A549 treated with ZK216348 at 1 μM for 4 hours (cell line): Measurements from ENCODE around the gene HEATR9. TPM values are rescaled to one million over a fixed set of nuclear protein-coding genes. Genes with fewer than 3 reads are reported as not detected.

Source experiments
- total RNA-seq: library from RNA; stranded (reverse); fragments of 200-300 nt; extraction: Qiagen RNA extraction; gene quantifications from 5 replicates; pipeline ENCODE4 v1.2.3, GENCODE V29; 2022; ENCODE audit warnings: low read depth

HEATR9 gene
- total RNA-seq, result not detected in 5 replicates

GRCh38 chr17:35868737-35869136, at the start of gene HEATR9:
Gene HEATR9, minus strand, starts transcription at chr17:35868891. Its CDS starts 149 bp downstream, at chr17:35868742.

GRCh38 chr17:35879773-35880654, 11.3 kb upstream of the HEATR9 start, which contains the start of gene CCL5:
Gene CCL5, minus strand, starts transcription at chr17:35880360.

GRCh38 chr17:35808962-35809854, 59.5 kb downstream of the HEATR9 start, which contains the start of gene TAF15:
Gene TAF15, plus strand, starts transcription at chr17:35809484. Its CDS starts 86 bp downstream, at chr17:35809570.

Other genes starting within 250 kb of the HEATR9 start
- 0.12 to 0.15 TPM (median 0.14 TPM) in 4 of 5 replicates, not detected in the other for gene RASL10B, start 137.3 kb downstream of the HEATR9 start, total RNA-seq
- 0.06 to 0.08 TPM in 2 of 5 replicates, not detected in the others for gene GAS2L2, start 115.7 kb downstream of the HEATR9 start, total RNA-seq
- gene C17orf50, start 108.0 kb downstream of the HEATR9 start, total RNA-seq, result 0.38 to 0.56 TPM in 2 of 5 replicates, not detected in the others
- gene MMP28, start 73.2 kb downstream of the HEATR9 start, total RNA-seq, result 2.7 to 8.4 TPM (median 7.1 TPM) in 5 replicates
- gene TAF15, start 59.4 kb downstream of the HEATR9 start, total RNA-seq, result 210 to 259 TPM (median 226 TPM) in 5 replicates
- gene CCL5, start 11.5 kb upstream of the HEATR9 start, total RNA-seq, result 1.0 to 2.3 TPM (median 1.5 TPM) in 5 replicates
- gene RDM1, start 61.9 kb upstream of the HEATR9 start, total RNA-seq, result 2.7 to 6.7 TPM (median 3.7 TPM) in 5 replicates
- not detected in 5 replicates for gene LYZL6, start 74.8 kb upstream of the HEATR9 start, total RNA-seq
- gene CCL16, start 112.6 kb upstream of the HEATR9 start, total RNA-seq, result not detected in 5 replicates
- not detected in 5 replicates for gene CCL14, start 117.8 kb upstream of the HEATR9 start, total RNA-seq
- not detected in 5 replicates for gene CCL15, start 132.7 kb upstream of the HEATR9 start, total RNA-seq
- gene CCL23, start 149.1 kb upstream of the HEATR9 start, total RNA-seq, result not detected in 5 replicates
- gene CCL18, start 195.4 kb upstream of the HEATR9 start, total RNA-seq, result 0.38 TPM in 1 of 5 replicates, not detected in the others
- not detected in 5 replicates for gene CCL3, start 221.3 kb upstream of the HEATR9 start, total RNA-seq
- not detected in 5 replicates for gene CCL4, start 234.9 kb upstream of the HEATR9 start, total RNA-seq